Naive thymus-derived CD4-positive, alpha-beta T cell (primary cell): ENCODE measurements around the gene DPY19L3. TPM values are rescaled to one million over a fixed set of nuclear protein-coding genes. Genes with fewer than 3 reads are reported as not detected.
A peak's percentile ranks its signal among the peaks of the same experiment; 100 is the strongest.

Experiments
- ATAC-seq: fragments of 150-1000 bp; cut with Tn5 transposase; 2 replicates; pipeline ENCODE4 v1.10.0; 2021; ENCODE audit warnings: mild to moderate bottlenecking, moderate library complexity
- CTCF ChIA-PET: fragments of 350-600 bp; sonication (Branson Sonifier 250); formaldehyde crosslinking; loops from one replicate; lab custom pipeline; 2021; ENCODE audit warnings: antibody characterized with exemption; lab: Charles Lee
- POLR2A ChIA-PET: fragments of 350-600 bp; sonication (Branson Sonifier 250); formaldehyde crosslinking; loops from one replicate; lab custom pipeline; 2021; ENCODE audit warnings: antibody characterized with exemption, inconsistent platforms; lab: Charles Lee
- DNase-seq, 9 donors: peaks; one replicate each; pipeline versions ENCODE4 v3.0.0 to v3.0.0-alpha.2; 2020 to 2022; ENCODE audit warnings: mixed read lengths in 1 of 9
- H3K27ac ChIP-seq: one replicate; pipeline ENCODE4 v1.7.0; 2013; ENCODE audit warnings: mild to moderate bottlenecking, low read depth, low read length, moderate library complexity
- H3K27me3 ChIP-seq, 2 donors: one replicate each; pipeline ENCODE4 v1.7.0; 2013; ENCODE audit warnings: low read length in 2 of 2, mild to moderate bottlenecking in 2 of 2, moderate library complexity in 2 of 2; ENCODE audit not compliant: control insufficient read depth in 2 of 2, insufficient read depth in 2 of 2
- H3K36me3 ChIP-seq, 3 experiments: 1 replicate in 2 of 3; 2 replicates in 1 of 3; pipeline ENCODE4 v1.7.0; 2013; ENCODE audit warnings: low read length in 3 of 3, mild to moderate bottlenecking in 3 of 3, moderate library complexity in 1 of 3; ENCODE audit not compliant: insufficient read depth in 3 of 3, control insufficient read depth in 2 of 3
- H3K4me1 ChIP-seq, 2 donors: one replicate each; pipeline ENCODE4 v1.7.0; 2013; ENCODE audit warnings: low read length in 2 of 2, mild to moderate bottlenecking in 2 of 2, moderate library complexity in 1 of 2; ENCODE audit not compliant: control insufficient read depth in 2 of 2, insufficient read depth in 2 of 2
- H3K4me3 ChIP-seq: 2 replicates; pipeline ENCODE4 v1.7.0; 2013; ENCODE audit warnings: mild to moderate bottlenecking, low read length
- H3K9me3 ChIP-seq, 3 experiments: 1 replicate in 2 of 3; 2 replicates in 1 of 3; pipeline ENCODE4 v1.7.0; 2013; ENCODE audit warnings: low read length in 3 of 3; ENCODE audit not compliant: control insufficient read depth in 2 of 3
- H3K27ac Mint-ChIP-seq, 9 donors: one replicate each; pipeline ENCODE4 v1.8.0; 2020 to 2022; ENCODE audit warnings: mixed read lengths in 9 of 9, mild to moderate bottlenecking in 8 of 9, moderate library complexity in 5 of 9, inconsistent platforms in 2 of 9
- H3K27me3 Mint-ChIP-seq, 5 donors: one replicate each; pipeline ENCODE4 v1.8.0; 2021 to 2022; ENCODE audit warnings: mixed read lengths in 5 of 5, mild to moderate bottlenecking in 1 of 5
- H3K36me3 Mint-ChIP-seq, 5 donors: one replicate each; pipeline ENCODE4 v1.8.0; 2020 to 2022; ENCODE audit warnings: mixed read lengths in 5 of 5, mild to moderate bottlenecking in 3 of 5, inconsistent platforms in 1 of 5
- H3K4me1 Mint-ChIP-seq, 7 donors: one replicate each; pipeline ENCODE4 v1.8.0; 2020 to 2022; ENCODE audit warnings: mixed read lengths in 7 of 7, mild to moderate bottlenecking in 3 of 7, inconsistent platforms in 1 of 7
- H3K4me3 Mint-ChIP-seq, 10 donors: one replicate each; pipeline ENCODE4 v1.8.0; 2020 to 2022; ENCODE audit warnings: mild to moderate bottlenecking in 10 of 10, mixed read lengths in 10 of 10, moderate library complexity in 6 of 10, inconsistent platforms in 2 of 10
- H3K9me3 Mint-ChIP-seq, 11 donors: one replicate each; pipeline ENCODE4 v1.8.0; 2020 to 2022; ENCODE audit warnings: mixed read lengths in 11 of 11, mild to moderate bottlenecking in 4 of 11, inconsistent platforms in 1 of 11, moderate library complexity in 1 of 11
- intact Hi-C, 2 donors: fragments of 100-400 bp; cut with micrococcal nuclease; formaldehyde crosslinking; loops; one replicate each; pipeline ENCODE4 v1.15.1; 2023
- polyA plus RNA-seq, 2 donors: library from polyadenylated mRNA; unstranded; fragments of 300-500 nt; fragmentation: Illumina TruSeq; gene quantifications; one replicate each; pipeline ENCODE4 v1.2.3, GENCODE V29; 2021
- total RNA-seq, 6 experiments: library from RNA in 5 of 6; stranded (reverse) in 5 of 6; gene quantifications; 1 replicate in 5 of 6; 2 replicates in 1 of 6; pipeline ENCODE4 v1.2.3 and lab custom pipeline; 2021 to 2026

The DPY19L3 gene
- total and polyA plus RNA-seq, 7 experiments from 2014 or later: 3.2 to 19.3 (median 11.9) TPM

- no peaks in the 10 kb centered on the region for H3K4me1 ChIP-seq
- H3K36me3 ChIP-seq: no peaks in the 10 kb centered on the region
- Mint-ChIP-seq H3K27ac (no peak overlapping the region), H3K4me1 (peaks cover 0 to 1% (median 0%) of the 10 kb centered on the region in 7 donors), H3K4me3 (no peak overlapping the region), H3K36me3 (peaks cover 0 to 13% (median 0%) of the 10 kb centered on the region in 5 donors), H3K27me3 (no peaks in the 10 kb centered on the region), H3K9me3 (no peaks in the 10 kb centered on the region)
- H3K27me3 ChIP-seq: no peaks in the 10 kb centered on the region
- intact Hi-C loops: no loop called here
- CTCF ChIA-PET: no interaction called here
- no peaks in the 10 kb centered on the region for H3K9me3 ChIP-seq
- no peak overlapping the region for H3K27ac ChIP-seq
- ATAC-seq: no peak
- POLR2A ChIA-PET: no interaction called here
- H3K4me3 ChIP-seq: no peak overlapping the region
- no peak for DNase-seq
Measured at GRCh38 chr19:32448026-32448425, 42.5 kb downstream of the DPY19L3 start.

- CTCF ChIA-PET: no interaction called here
- DNase-seq (no peak), ATAC-seq (no peak)
- no peaks in the 10 kb centered on the region for H3K27me3 Mint-ChIP-seq
- H3K9me3 Mint-ChIP-seq: no peaks in the 10 kb centered on the region
- Histone ChIP-seq H3K4me3 (no peak overlapping the region), H3K36me3 (no peaks in the 10 kb centered on the region), H3K4me1 (no peaks in the 10 kb centered on the region), H3K27ac (no peak overlapping the region), H3K9me3 (no peaks in the 10 kb centered on the region), H3K27me3 (no peaks in the 10 kb centered on the region)
- intact Hi-C loops: no loop called here
- H3K27ac Mint-ChIP-seq: no peak overlapping the region
- H3K4me1 Mint-ChIP-seq: peaks cover 0 to 1% (median 0%) of the 10 kb centered on the region in 7 donors
- POLR2A ChIA-PET: no interaction called here
- no peak overlapping the region for H3K4me3 Mint-ChIP-seq
- peaks cover 0 to 12% (median 2%) of the 10 kb centered on the region in 5 donors for H3K36me3 Mint-ChIP-seq
Measured at GRCh38 chr19:32450217-32450616, 44.6 kb downstream of the DPY19L3 start.

GRCh38 chr19:32453736-32454135 lies 48.2 kb downstream of the DPY19L3 start:
- ATAC-seq (no peak), DNase-seq (no peak)
- no peaks in the 10 kb centered on the region for H3K9me3 ChIP-seq
- no peaks in the 10 kb centered on the region for H3K4me1 ChIP-seq
- CTCF ChIA-PET: no interaction called here
- intact Hi-C loops: no loop called here
- peaks cover 3 to 18% (median 9%) of the 10 kb centered on the region in 5 donors for H3K36me3 Mint-ChIP-seq
- H3K9me3 Mint-ChIP-seq: no peaks in the 10 kb centered on the region
- H3K27ac ChIP-seq: no peak overlapping the region
- no peak overlapping the region for H3K27ac Mint-ChIP-seq
- H3K36me3 ChIP-seq: no peaks in the 10 kb centered on the region
- no peaks in the 10 kb centered on the region for H3K27me3 ChIP-seq
- POLR2A ChIA-PET: no interaction called here
- H3K4me3 Mint-ChIP-seq: no peak overlapping the region
- no peaks in the 10 kb centered on the region for H3K27me3 Mint-ChIP-seq
- no peak overlapping the region for H3K4me3 ChIP-seq
- peaks cover 0 to 7% (median 0%) of the 10 kb centered on the region in 7 donors for H3K4me1 Mint-ChIP-seq

- CTCF ChIA-PET: no interaction called here
- Histone ChIP-seq H3K27ac (no peak overlapping the region), H3K4me3 (no peak overlapping the region), H3K27me3 (no peaks in the 10 kb centered on the region), H3K36me3 (no peaks in the 10 kb centered on the region), H3K9me3 (no peaks in the 10 kb centered on the region), H3K4me1 (no peaks in the 10 kb centered on the region)
- no peaks in the 10 kb centered on the region for H3K9me3 Mint-ChIP-seq
- intact Hi-C loops: no loop called here
- H3K4me3 Mint-ChIP-seq: no peak overlapping the region
- H3K4me1 Mint-ChIP-seq: peaks cover 0 to 14% (median 0%) of the 10 kb centered on the region in 7 donors
- DNase-seq (no peak), ATAC-seq (no peak)
- H3K36me3 Mint-ChIP-seq: peaks cover 3 to 26% (median 9%) of the 10 kb centered on the region in 5 donors
- POLR2A ChIA-PET: no interaction called here
- H3K27ac Mint-ChIP-seq: no peak overlapping the region
- H3K27me3 Mint-ChIP-seq: no peaks in the 10 kb centered on the region
Measured at GRCh38 chr19:32456406-32456805, 50.8 kb downstream of the DPY19L3 start.

- H3K9me3 Mint-ChIP-seq: no peaks in the 10 kb centered on the region
- H3K36me3 Mint-ChIP-seq: peaks cover 3 to 23% (median 9%) of the 10 kb centered on the region in 5 donors
- H3K27me3 Mint-ChIP-seq: no peaks in the 10 kb centered on the region
- no peak overlapping the region for H3K27ac Mint-ChIP-seq
- intact Hi-C loops: no loop called here
- ATAC-seq (no peak), DNase-seq (no peak)
- no peaks in the 10 kb centered on the region for H3K9me3 ChIP-seq
- H3K36me3 ChIP-seq: no peaks in the 10 kb centered on the region
- H3K27me3 ChIP-seq: no peaks in the 10 kb centered on the region
- ChIA-PET POLR2A (no interaction called here), CTCF (no interaction called here)
- no peaks in the 10 kb centered on the region for H3K4me1 ChIP-seq
- no peak overlapping the region for H3K4me3 Mint-ChIP-seq
- peaks cover 0 to 14% (median 0%) of the 10 kb centered on the region in 7 donors for H3K4me1 Mint-ChIP-seq
- H3K27ac ChIP-seq: no peak overlapping the region
- H3K4me3 ChIP-seq: no peak overlapping the region
Measured at GRCh38 chr19:32457571-32458158, 52.1 kb downstream of the DPY19L3 start.

- DNase-seq (no peak), ATAC-seq (no peak)
- no peaks in the 10 kb centered on the region for H3K9me3 ChIP-seq
- H3K27me3 ChIP-seq: no peaks in the 10 kb centered on the region
- ChIA-PET POLR2A (no interaction called here), CTCF (interaction anchor here (0.7 kb wide), 1 partner anchor 12 kb away, joined by 3 read pairs; no protein-coding TSS in a partner anchor)
- peak overlapping the region in 1 of 10 donors; percentile 51 for H3K4me3 Mint-ChIP-seq
- H3K36me3 ChIP-seq: no peaks in the 10 kb centered on the region
- no peak overlapping the region for H3K4me3 ChIP-seq
- intact Hi-C loops: no loop called here
- H3K4me1 ChIP-seq: no peaks in the 10 kb centered on the region
- peak overlapping the region in 3 of 9 donors; percentile 2 to 29 (median 22) for H3K27ac Mint-ChIP-seq
- H3K27me3 Mint-ChIP-seq: no peaks in the 10 kb centered on the region
- H3K9me3 Mint-ChIP-seq: no peaks in the 10 kb centered on the region
- peaks cover 3 to 23% (median 9%) of the 10 kb centered on the region in 5 donors for H3K36me3 Mint-ChIP-seq
- H3K4me1 Mint-ChIP-seq: peaks cover 0 to 14% (median 0%) of the 10 kb centered on the region in 7 donors
- no peak overlapping the region for H3K27ac ChIP-seq
Measured at GRCh38 chr19:32458500-32459123, 53.0 kb downstream of the DPY19L3 start.
